Bone marrow (tissue), 2 donors: ENCODE measurements around the gene CSAG2.
"Not testable (repeated sequence)": the region's sequence is repeated elsewhere in the genome, so short reads cannot be mapped to it uniquely, and the experiment has no call there.

Source experiments
- DNase-seq, 2 donors: peaks; one replicate each; lab custom pipeline; 2025; lab: John Stamatoyannopoulos, UW

CSAG2 gene

GRCh38 chrX:152709173-152709572, at the start of gene CSAG2:
TSS of gene CSAG2 (minus strand) at chrX:152709273. CDS start at chrX:152709112, 161 bp downstream.
- DNase-seq: not testable (repeated sequence)

GRCh38 chrX:152754871-152755270, 45.8 kb upstream of the CSAG2 start:
- not testable (repeated sequence) for DNase-seq

DNA sequence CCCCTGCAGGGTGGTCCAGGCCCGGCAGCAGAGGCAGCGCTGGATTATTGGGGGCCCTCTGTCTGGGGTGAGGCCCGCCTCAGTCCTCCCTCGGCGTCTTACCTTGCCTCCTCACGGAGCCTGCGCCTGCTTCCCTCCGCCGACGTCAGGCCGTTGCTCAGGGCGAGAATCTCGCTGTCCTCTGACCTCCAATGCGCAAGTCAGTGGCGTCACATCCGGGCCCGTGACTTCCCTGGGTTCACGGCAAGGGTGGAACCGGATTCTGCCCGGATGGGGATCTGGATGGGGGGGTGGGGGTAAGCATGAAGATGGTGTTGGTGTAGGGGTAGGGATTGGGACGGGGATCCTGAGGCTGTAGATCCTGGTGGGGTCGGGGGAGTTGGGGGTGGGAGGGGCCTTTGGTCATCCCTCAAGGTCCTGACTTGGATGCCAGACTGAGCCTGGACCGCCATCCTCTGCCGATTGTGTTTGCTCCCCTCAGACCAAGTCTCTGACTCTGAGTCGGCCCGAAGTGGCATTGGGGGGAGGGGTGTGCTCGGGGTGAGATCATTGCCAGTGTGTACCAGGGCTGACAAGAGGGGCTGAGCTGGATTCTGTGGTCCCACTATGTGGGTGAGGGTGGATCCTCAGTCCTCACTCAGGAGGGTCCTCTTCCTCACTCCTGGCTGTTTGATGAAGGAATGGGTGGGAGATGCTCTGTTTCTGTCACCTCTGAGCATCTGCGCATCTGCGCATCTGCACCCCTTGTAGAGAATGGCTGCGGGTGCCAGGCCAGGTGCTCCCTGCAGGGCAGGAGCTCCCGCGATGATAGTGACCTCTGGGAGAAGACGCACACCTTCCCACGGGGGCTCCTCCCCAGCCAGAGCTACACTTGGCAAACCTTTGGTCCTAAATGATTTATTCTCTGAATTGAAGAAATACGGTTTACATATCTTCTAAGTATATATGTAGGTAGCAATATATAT, 44.9 kb upstream of the CSAG2 start, which contains the start of gene MAGEA2:
Gene MAGEA2, minus strand, starts transcription at position 157 of the 965 bp plus-strand sequence. CDS start 2,479 bp downstream, outside the sequence.
- DNase-seq: not testable (repeated sequence)

DNA sequence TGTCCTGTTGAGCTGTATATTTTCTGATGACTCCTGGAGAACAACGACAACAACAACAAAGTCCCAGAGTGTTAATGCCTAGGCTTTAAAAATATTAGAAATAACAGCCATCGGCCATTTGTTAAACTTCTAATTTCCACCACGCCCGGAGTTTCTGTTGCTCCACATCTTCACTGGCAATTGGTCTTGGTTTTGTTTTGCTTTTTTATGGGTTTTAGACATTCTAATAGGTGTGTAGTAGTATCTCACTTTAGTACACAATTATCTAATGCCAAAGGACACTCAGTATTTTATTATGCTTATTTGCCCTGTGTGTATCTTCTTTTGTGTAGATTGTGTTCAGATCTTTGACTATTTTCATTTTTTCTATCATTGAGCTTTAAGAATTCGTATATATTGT, 29.5 kb upstream of the CSAG2 start:
- DNase-seq: no peak

- DNase-seq: not testable (repeated sequence)
These were observed 27.5 kb upstream of the CSAG2 start for GRCh38 chrX:152736528-152736927.

DNA sequence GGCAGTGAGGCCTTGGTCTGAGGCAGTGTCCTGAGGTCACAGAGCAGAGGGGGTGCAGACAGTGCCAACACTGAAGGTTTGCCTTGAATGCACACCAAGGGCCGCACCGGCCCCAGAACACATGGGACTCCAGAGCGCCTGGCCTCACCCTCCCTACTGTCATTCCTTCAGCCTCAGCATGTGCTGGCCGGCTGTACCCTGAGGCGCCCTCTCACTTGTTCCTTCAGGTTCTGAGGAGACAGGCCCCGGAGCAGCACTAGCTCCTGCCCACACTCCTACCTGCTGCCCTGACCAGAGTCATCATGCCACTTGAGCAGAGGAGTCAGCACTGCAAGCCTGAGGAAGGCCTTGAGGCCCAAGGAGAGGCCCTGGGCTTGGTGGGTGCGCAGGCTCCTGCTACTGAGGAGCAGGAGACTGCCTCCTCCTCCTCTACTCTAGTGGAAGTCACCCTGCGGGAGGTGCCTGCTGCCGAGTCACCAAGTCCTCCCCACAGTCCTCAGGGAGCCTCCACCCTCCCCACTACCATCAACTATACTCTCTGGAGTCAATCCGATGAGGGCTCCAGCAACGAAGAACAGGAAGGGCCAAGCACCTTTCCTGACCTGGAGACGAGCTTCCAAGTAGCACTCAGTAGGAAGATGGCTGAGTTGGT, 26.9 kb upstream of the CSAG2 start:
- DNase-seq: no peak

DNA sequence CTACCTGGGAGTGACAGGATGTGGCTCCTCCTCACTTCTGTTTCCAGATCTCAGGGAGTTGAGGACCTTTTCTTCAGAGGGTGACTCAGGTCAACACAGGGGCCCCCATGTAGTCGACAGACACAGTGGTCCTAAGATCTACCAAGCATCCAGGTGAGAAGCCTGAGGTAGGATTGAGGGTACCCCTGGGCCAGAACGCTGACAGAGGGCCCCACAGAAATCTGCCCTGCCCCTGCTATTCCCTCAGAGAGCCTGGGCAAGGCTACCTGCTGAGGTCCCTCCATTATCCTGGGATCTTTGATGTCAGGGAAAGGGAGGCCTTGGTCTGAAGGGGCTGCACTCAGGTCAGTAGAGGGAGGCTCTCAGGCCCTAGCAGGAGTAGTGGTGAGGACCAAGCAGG, 26.0 kb upstream of the CSAG2 start:
- DNase-seq: no peak

DNA sequence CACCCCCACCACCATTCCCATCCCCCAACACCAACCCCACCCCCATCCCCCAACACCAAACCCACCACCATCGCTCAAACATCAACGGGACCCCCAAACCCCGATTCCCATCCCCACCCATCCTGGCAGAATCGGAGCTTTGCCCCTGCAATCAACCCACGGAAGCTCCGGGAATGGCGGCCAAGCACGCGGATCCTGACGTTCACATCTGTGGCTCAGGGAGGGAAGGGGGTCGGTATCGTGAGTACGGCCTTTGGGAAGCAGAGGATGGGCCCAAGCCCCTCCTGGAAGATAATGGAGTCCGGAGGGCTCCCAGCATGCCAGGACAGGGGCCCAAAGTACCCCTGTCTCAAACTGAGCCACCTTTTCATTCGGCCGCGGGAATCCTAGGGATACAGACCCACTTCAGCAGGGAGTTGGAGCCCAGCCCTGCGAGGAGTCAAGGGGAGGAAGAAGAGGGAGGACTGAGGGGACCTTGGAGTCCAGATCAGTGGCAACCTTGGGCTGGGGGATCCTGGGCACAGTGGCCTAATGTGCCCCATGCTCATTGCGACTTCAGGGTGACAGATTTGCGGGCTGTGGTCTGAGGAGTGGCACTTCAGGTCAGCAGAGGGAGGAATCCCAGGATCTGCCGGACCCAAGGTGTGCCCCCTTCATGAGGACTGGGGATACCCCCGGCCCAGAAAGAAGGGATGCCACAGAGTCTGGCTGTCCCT, 25.2 kb upstream of the CSAG2 start:
- DNase-seq: not testable (repeated sequence)

DNA sequence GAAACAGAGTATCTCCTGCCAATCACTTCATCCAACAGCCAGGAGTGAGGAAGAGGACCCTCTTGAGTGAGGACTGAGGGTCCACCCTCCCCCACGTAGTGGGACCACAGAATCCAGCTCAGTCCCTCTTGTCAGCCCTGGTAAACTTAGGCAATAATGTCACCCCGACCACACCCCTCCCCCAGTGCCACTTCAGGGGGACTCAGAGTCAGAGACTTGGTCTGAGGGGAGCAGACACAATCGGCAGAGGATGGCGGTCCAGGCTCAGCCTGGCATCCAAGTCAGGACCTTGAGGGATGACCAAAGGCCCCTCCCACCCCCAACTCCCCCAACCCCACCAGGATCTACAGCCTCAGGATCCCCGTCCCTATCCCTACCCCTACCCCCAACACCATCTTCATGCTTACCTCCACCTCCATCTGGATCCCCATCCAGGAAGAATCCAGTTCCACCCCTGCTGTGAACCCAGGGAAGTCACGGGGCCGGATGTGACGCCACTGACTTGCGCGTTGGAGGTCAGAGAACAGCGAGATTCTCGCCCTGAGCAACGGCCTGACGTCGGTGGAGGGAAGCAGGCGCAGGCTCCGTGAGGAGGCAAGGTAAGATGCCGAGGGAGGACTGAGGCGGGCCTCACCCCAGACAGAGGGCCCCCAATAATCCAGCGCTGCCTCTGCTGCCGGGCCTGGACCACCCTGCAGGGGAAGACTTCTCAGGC, 24.3 kb upstream of the CSAG2 start, which contains the start of the genes CSAG1 and MAGEA12:
Gene CSAG1, minus strand, starts transcription at position 461 of the 715 bp plus-strand sequence. CDS start 1,261 bp downstream, outside the sequence.
Gene MAGEA12, plus strand, starts transcription at position 497 of the 715 bp plus-strand sequence. CDS start 2,405 bp downstream, outside the sequence.
- DNase-seq: no peak

GRCh38 chrX:152725409-152725808, 16.3 kb upstream of the CSAG2 start:
- DNase-seq: no peak

- DNase-seq: not testable (repeated sequence)
These were observed 5.0 kb upstream of the CSAG2 start, which contains the start of gene MAGEA2B for GRCh38 chrX:152713815-152714787. TSS of gene MAGEA2B (plus strand) at chrX:152714628. CDS start at chrX:152717107, 2,479 bp downstream.

GRCh38 chrX:152713195-152713594, 4.1 kb upstream of the CSAG2 start:
- not testable (repeated sequence) for DNase-seq

- not testable (repeated sequence) for DNase-seq
These were observed 2.6 kb downstream of the CSAG2 start for GRCh38 chrX:152706500-152706899.

DNA sequence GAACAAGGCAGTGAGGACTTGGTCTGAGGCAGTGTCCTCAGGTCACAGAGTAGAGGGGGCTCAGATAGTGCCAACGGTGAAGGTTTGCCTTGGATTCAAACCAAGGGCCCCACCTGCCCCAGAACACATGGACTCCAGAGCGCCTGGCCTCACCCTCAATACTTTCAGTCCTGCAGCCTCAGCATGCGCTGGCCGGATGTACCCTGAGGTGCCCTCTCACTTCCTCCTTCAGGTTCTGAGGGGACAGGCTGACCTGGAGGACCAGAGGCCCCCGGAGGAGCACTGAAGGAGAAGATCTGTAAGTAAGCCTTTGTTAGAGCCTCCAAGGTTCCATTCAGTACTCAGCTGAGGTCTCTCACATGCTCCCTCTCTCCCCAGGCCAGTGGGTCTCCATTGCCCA, 8.7 kb downstream of the CSAG2 start:
- not testable (repeated sequence) for DNase-seq

GRCh38 chrX:152697952-152698931, 10.8 kb downstream of the CSAG2 start, which contains the start of gene MAGEA3:
TSS of gene MAGEA3 (plus strand) at chrX:152698794. CDS start at chrX:152700833, 2,039 bp downstream.
- DNase-seq: not testable (repeated sequence)

DNA sequence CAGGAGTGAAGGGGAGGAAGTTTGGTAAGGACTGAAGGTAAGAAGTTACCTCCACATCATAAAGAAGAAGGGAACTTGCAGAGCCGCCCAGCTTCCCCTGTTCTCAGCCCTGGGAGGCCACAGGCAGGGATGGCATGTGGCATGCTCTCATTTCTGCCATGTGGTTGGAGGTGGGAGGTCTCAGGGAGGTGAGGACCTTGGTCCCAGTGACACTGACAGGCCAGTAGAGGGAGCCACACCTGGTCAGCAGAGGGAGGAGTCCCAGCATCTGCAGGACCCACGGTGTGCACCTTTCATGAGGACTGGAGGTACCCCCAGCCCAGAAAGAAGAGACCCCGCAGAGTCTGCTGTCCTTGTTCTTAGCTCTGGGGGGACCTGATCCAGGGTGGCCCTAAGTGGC, 28.1 kb downstream of the CSAG2 start:
- DNase-seq: not testable (repeated sequence)

GRCh38 chrX:152674652-152675051, 34.4 kb downstream of the CSAG2 start:
- not testable (repeated sequence) for DNase-seq

DNA sequence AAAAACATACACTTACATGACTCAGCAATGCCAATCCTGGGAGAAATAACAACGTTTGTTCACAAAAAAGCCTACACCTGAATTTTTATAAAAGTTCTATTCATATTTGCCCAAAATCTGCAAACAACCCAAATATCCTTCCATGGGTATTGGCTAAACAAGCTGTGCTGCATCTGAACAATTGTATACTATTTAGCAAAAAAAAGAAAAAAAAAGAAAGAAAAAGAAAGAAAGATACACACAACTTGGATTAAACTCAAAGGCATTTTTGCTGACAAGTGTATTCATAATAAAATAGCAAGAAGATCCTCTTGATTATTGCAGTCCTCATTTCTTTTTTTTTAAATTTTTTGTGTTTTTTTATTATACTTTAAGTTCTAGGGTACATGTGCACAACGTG, 34.9 kb downstream of the CSAG2 start:
- no peak for DNase-seq
